Inferior parietal cortex (tissue), 1 donor: ENCODE measurements around the gene MIB2.
"Not testable (repeated sequence)": the region's sequence is repeated elsewhere in the genome, so short reads cannot be mapped to it uniquely, and the experiment has no call there.

Experiments
- DNase-seq: peaks from one replicate; pipeline ENCODE4 v3.0.0-alpha.2; 2016; ENCODE audit errors: extremely low spot score

The MIB2 gene

DNA sequence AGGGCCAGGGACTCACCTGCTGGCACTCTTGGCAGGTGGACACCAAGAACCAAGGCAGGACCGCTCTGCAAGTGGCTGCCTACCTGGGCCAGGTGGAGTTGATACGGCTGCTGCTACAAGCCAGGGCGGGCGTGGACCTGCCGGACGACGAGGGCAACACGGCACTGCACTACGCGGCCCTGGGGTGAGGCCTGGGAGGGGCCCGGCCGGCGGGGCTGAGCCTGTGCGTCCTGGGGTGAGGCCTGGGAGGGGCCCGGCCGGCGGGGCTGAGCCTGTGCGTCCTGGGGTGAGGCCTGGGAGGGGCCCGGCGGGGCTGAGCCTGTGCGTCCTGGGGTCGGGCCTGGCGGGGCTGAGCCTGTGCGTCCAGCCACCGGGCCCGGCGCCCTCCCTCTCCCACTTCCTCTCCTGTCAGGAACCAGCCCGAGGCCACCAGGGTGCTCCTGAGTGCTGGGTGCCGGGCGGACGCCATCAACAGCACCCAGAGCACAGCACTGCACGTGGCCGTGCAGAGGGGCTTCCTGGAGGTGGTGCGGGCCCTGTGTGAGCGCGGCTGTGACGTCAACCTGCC, 12.0 kb downstream of the MIB2 start:
- DNase-seq, result no peak

DNA sequence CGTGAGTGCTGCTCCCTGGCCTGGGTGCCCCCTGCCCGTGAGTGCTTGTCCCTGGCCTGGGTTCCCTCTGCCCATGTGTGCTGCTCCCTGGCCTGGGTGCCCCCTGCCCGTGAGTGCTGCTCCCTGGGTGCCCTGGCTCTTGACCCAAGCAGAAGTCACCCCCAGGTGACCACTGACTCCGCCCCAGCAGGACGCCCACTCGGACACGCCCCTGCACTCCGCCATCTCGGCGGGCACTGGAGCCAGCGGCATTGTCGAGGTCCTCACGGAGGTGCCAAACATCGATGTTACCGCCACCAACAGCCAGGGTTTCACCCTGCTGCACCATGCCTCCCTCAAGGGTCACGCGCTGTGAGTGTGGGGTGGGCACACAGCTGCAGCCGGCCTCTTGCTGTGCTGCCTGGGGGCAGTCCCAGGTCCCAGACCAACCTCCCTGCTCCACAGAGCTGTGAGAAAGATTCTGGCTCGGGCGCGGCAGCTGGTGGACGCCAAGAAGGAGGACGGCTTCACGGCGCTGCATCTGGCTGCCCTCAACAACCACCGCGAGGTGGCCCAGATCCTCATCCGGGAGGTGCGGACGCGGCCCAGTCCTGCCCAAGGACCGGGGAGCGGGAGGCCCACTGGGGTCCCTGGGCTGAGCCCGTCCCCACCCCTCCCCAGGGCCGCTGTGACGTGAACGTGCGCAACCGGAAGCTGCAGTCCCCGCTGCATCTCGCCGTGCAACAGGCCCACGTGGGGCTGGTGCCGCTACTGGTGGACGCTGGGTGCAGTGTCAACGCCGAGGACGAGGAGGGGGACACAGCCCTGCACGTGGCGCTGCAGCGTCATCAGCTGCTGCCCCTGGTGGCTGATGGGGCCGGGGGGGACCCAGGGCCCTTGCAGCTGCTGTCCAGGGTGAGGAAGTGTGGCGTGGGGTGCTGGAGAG, 12.8 kb downstream of the MIB2 start:
- no peak for DNase-seq

DNA sequence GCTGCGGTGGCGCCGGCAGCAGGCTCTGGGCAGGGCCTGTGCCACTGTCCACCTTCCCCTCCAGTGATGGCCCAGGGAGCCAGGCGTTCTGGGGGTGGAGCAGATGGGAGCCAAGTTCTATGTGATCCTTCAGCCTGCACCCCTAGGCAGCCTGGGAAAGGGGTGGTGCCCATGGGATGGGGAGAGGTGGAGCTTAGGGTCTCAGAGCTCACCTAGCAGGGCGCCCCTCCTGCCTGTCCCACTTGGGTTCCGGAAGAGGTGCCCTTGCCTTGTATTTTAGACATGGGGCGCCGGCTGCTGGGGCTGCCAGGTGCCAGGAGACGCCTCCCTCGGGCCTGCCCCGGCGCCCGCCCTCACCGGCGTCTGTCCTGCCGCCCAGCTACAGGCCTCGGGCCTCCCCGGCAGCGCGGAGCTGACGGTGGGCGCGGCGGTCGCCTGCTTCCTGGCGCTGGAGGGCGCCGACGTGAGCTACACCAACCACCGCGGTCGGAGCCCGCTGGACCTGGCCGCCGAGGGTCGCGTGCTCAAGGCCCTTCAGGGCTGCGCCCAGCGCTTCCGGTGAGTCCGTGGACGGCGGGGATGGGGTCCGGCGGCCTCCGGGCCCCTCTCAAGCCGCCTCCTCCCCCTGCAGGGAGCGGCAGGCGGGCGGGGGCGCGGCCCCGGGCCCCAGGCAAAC, 13.6 kb downstream of the MIB2 start:
- DNase-seq, result no peak

DNA sequence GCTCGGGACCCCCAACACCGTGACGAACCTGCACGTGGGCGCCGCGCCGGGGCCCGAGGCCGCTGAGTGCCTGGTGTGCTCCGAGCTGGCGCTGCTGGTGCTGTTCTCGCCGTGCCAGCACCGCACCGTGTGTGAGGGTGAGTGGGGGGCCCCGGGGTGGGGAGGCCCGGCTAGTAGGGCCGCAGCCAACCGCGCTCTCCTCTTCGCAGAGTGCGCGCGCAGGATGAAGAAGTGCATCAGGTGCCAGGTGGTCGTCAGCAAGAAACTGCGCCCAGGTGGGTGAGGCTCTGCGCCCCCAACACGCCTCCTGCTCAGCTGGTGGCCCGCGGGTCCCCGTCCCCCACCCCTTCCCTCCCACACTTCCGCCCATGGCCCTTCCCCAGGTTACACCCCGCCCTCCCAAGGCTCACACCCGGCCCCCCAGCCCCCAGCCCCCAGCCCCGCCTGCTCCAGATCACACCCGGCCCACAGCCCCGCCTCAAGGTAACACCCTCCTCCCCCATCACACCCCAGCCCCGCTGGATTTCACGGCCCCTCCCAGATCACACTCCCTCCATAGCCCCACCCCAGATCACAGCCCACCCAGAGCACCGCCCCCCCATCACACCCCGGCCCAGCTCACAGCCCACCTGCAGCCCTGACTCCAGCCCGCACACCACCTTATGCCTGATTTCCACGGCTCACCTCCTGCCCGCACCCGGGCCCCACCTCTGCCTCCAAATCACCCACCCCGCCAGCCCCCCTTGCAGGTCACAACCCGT, 14.3 kb downstream of the MIB2 start:
- no peak for DNase-seq

DNA sequence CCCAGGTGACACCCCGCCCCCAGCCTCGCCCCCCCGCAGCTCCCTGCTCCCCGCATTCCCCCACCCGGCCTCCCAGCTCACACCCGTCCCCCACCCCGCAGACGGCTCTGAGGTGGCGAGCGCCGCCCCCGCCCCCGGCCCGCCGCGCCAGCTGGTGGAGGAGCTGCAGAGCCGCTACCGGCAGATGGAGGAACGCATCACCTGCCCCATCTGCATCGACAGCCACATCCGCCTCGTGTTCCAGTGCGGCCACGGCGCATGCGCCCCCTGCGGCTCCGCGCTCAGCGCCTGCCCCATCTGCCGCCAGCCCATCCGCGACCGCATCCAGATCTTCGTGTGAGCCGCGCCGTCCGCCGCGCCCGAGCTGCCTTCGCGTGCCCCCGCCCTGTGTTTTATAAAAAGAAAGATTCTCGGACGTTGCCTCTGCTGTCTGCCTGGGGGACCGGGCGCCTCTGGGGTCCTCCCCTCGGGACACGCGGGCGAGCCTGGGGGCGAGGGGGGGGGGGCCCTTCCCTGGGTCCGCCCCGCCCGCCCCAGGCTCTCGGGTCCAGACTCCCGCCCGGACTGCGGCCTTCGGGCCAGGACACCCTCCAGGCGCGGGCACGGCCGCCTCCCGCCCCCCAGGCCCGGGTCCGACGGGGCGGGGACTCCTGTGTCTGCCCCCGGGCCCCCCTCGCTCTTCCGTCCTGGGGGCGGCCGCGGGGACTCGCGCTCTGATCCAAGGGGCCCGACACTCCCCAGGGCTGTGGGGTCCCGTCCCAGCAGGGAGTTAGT, 15.1 kb downstream of the MIB2 start:
- DNase-seq, result no peak

DNA sequence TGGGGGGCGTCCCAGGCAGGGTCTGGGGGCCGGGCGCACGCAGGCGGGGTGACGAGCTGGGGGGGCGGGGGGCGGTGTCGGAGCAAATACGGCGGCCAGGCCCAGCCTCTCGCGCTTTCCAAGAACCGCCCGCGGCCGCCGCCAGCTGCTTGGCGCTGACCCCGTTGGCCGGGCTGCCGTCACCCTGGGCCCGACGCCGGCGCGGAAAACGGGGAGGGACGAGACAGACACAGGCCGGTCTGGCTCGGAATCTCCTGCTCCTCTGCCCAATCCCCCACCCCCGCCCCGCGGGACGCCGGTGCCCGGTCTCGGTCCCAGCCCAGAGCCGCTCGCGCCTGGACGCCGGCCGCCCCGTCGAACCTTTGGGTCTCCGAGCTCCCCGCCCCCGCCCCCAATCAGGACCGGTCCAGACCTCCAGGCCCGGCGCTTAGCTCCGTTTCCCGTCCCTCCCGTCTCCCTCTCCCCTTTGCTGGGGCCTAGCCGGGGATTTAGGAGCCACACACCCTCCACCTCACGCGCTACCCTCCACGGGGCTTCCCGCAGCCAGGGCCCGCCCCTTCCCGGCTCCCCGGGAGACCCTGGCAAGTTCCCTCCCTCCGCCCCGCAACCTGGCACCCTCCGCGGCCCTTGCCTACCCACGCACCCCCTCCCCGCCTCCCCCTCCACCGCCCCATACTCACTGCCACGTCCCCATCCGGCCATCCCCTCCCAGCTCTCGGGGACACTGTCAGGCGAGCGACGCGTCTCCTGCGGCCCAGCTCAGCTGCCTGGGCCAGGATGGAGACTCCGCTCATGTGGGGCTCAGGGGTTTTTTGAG, 15.9 kb downstream of the MIB2 start:
- no peak for DNase-seq

DNA sequence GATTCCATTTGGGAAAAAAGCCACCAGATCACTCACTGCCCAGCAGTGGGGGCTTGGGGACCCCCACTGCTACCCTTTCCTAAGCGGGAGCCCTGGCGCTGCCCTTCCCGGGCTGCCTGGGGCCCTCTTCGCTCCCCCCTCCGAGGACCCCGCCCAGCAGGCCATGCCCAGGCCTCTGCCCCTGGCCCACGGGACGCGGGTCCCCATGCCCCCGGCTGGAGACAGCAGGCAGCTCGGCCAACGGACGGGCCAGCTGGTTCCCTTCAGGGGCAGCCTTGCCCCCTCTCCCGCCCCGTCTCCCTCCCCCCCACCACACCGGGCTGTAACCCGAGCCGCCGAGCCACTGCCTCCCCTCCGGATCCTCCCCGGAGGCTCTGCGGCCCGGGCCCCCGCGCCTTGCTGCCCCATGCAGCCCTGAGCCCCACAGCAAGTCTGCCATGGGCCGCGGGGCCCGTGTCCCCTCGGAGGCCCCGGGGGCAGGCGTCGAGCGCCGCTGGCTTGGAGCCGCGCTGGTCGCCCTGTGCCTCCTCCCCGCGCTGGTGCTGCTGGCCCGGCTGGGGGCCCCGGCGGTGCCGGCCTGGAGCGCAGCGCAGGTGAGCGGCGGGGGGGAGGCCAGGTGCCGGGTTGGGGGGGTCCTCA, 16.6 kb downstream of the MIB2 start, which contains the start of gene MMP23B:
Gene MMP23B, plus strand, starts transcription at position 392 of the 639 bp plus-strand sequence. Its CDS starts 46 bp downstream, at position 438.
- DNase-seq, result no peak

DNA sequence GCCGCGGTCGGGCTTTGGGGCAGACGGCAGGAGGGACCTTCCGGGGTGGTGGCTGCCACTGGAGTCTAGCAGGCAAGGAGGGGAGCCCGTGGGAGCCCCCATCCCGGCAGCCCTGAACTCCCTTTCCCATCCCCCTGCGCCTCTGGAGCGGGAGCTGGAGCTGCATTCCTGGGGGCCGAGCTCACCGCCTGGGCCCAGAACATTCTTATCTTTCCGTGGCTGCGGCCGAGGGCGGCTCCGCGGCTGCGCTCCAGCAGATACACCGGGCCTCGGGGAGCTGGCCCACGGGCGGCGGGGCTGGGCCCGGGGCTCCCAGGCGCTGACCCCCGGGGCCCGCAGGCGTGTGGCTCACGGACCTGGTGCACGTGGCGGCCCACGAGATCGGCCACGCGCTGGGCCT, 18.1 kb downstream of the MIB2 start:
- not testable (repeated sequence) for DNase-seq

DNA sequence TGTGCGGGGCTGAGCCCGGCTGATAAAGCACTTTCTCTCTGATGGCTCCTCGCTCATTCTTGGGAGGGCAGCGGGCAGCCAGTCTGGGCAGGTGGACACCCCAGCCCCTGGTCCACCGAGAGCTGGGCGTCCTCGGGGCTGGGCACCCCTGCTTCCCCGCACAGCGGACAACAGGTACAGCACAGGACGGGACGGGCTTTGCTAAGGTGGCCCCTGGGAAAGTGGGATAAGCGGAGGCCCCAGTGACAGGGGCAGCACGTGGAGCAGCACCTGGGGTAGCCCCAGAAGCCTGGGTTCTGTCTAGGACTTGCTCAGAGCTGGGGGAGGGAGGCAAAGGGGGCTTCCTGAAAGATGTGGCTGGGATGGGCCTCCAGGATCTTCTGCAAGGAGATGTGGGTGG, 19.3 kb downstream of the MIB2 start:
- not testable (repeated sequence) for DNase-seq

DNA sequence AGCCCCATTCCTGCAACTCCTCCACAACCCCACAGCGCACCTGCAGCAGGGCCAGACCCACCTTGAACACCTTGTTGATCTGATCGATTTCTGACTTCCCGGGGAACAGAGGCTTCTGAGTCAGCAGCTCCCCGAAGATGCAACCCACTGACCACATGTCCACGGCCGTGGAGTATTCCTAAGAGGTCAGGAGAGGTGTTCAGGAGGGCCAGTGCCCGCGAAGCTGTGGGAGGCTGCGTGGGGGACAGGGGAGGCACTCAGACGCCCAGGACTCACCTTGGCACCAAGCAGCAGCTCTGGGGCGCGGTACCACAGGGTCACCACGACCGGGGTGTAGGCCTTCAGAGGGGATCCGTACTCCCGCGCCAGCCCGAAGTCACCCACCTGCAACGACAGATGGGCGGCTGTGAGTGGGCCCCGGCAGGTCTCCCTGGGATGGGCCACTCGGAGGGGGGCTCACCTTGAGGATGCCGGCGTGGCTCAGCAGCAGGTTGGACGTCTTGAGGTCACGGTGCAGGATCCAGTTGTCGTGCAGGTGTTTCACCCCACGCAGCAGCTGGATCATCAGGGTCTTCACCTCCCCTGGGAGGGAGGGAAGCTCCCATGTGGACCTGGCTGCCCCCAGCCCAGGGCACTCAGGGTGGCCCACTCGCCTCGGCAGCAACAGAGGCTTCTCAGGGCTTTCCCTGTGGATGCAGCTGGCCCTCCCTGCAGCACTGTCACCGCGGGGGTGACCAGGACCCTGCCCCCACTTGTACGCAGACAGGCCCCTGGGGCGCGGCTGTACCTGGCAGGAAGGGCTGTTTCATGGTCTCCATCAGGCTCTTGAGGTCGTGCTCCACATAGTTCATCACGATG, 21.6 kb downstream of the MIB2 start:
- DNase-seq, result not testable (repeated sequence)

DNA sequence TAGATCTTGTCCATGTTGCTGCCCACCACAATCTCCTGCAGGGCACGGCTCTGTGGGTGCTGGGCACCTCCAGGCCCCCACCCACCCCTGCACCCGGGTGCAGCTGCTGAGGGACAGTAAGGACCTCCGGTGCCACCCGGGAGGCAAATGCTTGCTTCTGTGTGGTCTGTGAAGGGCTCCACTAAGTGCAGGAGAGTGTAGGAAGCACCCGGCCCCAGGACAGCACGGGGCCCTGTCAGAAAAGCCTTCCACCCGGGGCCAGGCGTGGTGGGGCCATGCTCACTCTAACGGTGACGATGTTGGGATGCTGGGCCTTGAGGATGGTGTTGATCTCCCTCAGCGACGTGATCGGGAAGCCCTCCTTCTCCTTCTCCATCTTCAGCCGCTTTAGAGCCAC, 22.2 kb downstream of the MIB2 start:
- DNase-seq, result not testable (repeated sequence)

DNA sequence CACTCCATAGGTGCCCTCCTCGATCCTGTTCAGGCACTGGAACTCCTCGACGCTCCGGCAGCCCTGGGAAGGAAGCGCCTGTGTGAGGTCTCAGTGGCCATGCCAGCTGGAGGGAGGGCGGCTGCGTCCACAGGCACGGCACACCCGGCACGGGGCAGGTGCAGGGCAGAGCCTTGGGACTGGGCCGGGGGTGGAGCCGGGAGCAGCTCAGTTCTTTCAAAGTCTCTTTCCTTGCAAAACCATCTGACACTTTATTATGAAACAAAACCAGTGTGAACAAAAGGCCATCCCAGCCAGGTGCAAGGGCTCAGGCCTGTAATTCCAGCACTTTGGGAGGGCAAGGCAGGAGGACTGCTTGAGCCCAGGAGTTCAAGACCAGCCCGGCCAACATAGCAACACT, 23.2 kb downstream of the MIB2 start:
- not testable (repeated sequence) for DNase-seq

DNA sequence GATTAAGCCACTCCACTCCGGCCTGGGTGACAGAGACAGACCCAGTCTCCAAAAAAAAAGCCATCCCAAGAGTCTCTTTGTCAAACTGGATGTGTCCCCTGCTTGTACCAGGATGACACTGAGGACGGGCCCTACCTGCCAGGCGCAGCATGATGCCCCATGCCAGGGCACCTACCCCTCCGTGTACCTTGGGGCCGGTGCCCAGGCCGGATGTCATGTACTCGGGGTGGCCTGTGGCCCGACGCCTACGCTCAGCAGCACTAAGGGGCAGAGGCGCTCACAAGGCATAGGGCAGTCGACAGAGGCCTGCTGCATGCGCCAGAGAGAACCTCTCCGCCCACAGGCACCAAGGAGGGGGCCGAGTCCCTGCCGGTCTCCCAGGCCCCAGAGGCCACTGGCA, 24.1 kb downstream of the MIB2 start:
- DNase-seq, result not testable (repeated sequence)

DNA sequence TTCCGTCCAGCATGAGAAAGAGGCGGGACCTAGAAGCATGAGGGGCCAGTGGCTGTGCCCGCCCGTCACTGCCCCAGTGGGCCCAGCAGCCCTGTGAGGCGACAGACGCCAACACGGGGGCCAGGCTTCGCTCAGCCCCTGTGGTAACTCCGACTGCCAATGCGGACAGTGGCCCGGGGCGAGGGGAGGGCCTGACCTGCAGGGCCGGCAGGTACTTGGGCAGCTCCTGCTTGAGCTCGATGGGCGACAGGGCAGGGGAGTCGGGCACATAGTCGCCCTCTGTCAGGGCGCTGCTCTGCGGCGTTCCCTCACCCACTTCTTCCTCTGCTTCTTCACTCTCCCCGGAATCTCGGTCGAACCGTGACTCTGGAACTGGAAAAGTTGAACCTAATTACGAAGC, 24.8 kb downstream of the MIB2 start:
- DNase-seq, result not testable (repeated sequence)

DNA sequence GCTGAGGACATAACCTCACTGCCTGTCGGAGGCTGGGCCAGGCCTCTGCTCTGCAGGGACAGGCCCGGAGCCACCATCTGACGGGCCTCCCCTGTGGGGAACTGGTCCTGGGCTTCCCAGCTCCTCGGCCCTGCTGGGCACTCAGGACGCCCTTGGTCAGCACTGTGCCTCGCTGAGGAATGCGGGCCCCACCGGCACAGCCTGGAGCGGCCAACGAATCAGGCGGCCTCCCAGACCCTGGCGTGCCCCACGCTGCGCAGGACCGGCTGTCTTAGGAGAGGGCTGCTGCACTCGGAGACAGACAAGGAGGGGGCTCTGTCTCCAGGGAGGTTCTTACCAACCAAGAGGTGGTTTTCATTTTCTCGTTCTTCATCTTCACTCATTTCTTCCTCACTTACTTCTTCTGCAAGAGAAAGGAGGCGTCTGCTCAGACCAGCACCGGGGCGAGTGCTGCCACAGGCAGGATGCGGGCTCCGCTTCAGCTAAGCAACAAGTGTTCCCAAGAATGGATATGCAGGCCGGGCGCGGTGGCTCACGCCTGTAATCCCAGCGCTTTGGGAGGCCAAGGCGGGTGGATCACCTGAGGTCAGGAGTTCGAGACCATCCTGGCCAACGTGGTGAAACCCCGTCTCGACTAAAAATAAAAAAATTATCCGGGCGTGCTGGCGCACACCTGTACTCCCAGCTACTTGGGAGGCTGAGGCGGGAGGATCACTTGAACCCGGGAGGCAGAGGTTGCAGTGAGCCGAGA, 25.6 kb downstream of the MIB2 start:
- DNase-seq, result not testable (repeated sequence)

DNA sequence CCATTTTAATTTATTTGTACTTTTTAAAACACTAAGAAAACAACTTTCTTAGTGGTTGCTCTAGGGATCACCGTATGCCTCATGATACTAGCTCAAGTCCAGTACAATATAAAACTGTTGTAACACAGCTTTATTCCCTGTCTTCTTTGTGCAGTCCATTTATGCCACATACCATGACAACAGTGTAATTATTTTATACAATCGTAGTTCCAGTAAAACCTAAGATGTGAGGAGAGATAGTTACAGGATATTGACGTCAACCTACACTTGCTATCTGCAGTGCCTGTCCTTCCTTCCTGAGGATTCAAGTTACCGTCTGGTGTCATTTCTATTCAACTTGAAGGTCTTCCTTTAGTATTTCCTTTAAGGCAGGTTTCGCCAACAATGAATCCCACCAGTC, 31.0 kb downstream of the MIB2 start:
- not testable (repeated sequence) for DNase-seq

DNA sequence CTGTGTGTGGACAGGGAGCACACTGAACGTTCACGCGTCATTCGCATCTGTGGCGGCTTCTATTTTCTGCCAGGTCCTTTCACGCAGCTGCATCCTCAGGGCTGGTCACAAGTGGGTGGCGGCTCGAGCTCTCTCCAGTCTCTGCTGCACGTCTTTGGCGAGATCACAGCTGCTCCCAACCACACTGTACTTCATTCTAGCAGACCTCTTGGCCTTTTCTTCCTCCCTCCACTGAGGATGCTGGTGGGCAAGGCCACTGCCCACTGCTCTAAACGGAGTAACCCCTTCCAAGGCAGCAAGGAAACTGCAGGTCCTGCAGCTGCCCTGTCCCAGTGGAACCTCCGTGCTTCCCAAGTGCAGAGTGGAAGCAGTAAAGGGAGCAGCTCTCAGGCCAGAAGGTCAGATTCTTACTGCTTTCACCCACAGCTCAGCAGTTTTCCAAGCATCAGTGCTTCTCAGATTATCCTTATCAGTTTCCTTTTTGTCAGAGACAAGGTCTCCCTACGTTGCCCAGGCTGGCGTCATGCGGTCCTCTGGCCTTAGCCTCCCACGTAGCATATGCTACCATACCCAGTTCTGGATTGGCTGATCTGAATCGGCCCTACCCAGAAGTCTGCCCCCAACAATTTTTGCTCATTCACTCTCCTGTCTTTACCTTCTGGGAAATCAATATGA, 32.4 kb downstream of the MIB2 start:
- DNase-seq, result not testable (repeated sequence)
